ENCODE results near the gene MNT.

DNA sequence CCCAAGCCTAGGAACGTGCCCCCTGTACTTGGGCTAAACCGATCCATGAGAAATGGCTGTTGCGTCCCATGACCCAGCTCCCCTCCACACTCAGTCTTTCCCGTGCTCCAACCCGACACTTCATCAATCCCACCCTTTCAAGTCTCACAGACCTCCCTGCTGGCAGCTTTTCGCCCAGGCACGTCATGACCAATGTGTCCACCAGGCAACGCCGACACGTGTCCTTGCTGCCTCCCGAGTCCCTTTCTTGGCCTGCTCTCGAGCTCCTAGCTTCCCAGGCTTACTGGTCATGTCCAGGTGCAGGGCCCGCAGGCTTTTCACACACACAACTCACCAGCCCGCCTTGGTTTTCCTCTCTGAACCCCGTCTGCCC, 12.2 kb downstream of the MNT start:
- no peak for TF ChIP-seq POLR2A (IDR thresholded peaks at IDR 0.05; ENCODE audit: extremely low read depth, insufficient read length)
- TF ChIP-seq, protein P1, sequence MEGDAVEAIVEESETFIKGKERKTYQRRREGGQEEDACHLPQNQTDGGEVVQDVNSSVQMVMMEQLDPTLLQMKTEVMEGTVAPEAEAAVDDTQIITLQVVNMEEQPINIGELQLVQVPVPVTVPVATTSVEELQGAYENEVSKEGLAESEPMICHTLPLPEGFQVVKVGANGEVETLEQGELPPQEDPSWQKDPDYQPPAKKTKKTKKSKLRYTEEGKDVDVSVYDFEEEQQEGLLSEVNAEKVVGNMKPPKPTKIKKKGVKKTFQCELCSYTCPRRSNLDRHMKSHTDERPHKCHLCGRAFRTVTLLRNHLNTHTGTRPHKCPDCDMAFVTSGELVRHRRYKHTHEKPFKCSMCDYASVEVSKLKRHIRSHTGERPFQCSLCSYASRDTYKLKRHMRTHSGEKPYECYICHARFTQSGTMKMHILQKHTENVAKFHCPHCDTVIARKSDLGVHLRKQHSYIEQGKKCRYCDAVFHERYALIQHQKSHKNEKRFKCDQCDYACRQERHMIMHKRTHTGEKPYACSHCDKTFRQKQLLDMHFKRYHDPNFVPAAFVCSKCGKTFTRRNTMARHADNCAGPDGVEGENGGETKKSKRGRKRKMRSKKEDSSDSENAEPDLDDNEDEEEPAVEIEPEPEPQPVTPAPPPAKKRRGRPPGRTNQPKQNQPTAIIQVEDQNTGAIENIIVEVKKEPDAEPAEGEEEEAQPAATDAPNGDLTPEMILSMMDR (IDR thresholded peaks at IDR 0.05; ENCODE audit: low read depth, low read length), result no peak

Measured in NB4 (cell line).